H1 (cell line): ENCODE data around the gene LRRC49.

ENCODE experiments used
- RAD21 ChIP-seq, 2 experiments: IDR thresholded peaks in 1 of 2; conservative IDR thresholded peaks in 1 of 2; 2 replicates each; pipeline ENCODE4 v1.6.1; 2011; ENCODE audit warnings: low read depth in 2 of 2, low read length in 2 of 2, improper control_type of control experiment in 1 of 2, inconsistent platforms in 1 of 2, mild to moderate bottlenecking in 1 of 2, moderate library complexity in 1 of 2
- TF ChIP-seq, protein P1 (sequence below), 3 experiments: IDR thresholded peaks; 1 replicate in 2 of 3; 2 replicates in 1 of 3; pipeline versions ENCODE4 v1.5.1 to v1.6.1; 2011; ENCODE audit warnings: low read length in 3 of 3, mild to moderate bottlenecking in 3 of 3, inconsistent platforms in 2 of 3, low read depth in 1 of 3, moderate library complexity in 1 of 3; ENCODE audit not compliant: insufficient read depth in 1 of 3; ENCODE audit errors: control extremely low read depth in 1 of 3

DNA sequence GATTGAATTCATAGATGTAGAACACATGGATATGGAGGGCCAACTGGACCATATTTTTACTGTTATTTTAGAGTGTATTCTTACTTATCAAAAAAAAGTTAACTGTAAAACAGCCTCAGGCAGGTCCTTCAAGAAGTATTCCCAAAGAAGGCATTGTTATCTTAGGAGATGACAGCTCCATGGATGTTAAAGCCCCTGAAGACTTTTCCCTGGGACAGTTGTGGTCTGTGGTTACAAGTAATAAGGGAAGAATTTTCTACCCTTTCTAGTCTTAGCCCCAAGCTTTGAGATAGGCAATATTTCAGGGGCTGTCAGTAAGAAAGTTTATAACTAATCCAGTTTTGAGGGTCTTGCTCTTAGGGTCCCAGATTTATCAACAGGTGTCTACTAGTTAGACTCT is 62.5 kb downstream of the LRRC49 start:
- TF ChIP-seq RAD21 (IDR thresholded peaks at IDR 0.05 in 1 of 2, conservative IDR thresholded peaks at IDR 0.05 in 1 of 2; ENCODE audit: low read depth in 2 of 2, low read length in 2 of 2) = no peak
- TF ChIP-seq, protein P1, sequence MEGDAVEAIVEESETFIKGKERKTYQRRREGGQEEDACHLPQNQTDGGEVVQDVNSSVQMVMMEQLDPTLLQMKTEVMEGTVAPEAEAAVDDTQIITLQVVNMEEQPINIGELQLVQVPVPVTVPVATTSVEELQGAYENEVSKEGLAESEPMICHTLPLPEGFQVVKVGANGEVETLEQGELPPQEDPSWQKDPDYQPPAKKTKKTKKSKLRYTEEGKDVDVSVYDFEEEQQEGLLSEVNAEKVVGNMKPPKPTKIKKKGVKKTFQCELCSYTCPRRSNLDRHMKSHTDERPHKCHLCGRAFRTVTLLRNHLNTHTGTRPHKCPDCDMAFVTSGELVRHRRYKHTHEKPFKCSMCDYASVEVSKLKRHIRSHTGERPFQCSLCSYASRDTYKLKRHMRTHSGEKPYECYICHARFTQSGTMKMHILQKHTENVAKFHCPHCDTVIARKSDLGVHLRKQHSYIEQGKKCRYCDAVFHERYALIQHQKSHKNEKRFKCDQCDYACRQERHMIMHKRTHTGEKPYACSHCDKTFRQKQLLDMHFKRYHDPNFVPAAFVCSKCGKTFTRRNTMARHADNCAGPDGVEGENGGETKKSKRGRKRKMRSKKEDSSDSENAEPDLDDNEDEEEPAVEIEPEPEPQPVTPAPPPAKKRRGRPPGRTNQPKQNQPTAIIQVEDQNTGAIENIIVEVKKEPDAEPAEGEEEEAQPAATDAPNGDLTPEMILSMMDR (IDR thresholded peaks at IDR 0.05; ENCODE audit: control extremely low read depth in 1 of 3, insufficient read depth in 1 of 3, low read depth in 1 of 3, low read length in 3 of 3) = no peak
